Body of pancreas (tissue), 4 donors: Measurements from ENCODE around the gene CDX2.

ENCODE experiments used
- CTCF ChIP-seq, 7 experiments: fragments of 450-650 bp in 4 of 7; fragments of 200-600 bp in 3 of 7; sonication (generic) in 3 of 7; IDR thresholded peaks; one replicate each; pipeline ENCODE4 v1.5.1; 2016 to 2019; ENCODE audit warnings: antibody characterized with exemption in 7 of 7
- POLR2A ChIP-seq, 3 donors: fragments of 450-650 bp; IDR thresholded peaks; one replicate each; pipeline ENCODE4 v1.6.1; 2016; ENCODE audit warnings: antibody characterized with exemption in 3 of 3, mild to moderate bottlenecking in 2 of 3

GRCh38 chr13:27956576-27957300 is 12.4 kb downstream of the CDX2 start:
- TF ChIP-seq CTCF (IDR thresholded peaks at IDR 0.05) (no peak), POLR2A (IDR thresholded peaks at IDR 0.05) (no peak)
